NCI-H2227 (cell line): ENCODE measurements around the gene SARS1.

Source experiments
- DNase-seq: peaks from one replicate; lab custom pipeline; 2025; ENCODE audit not compliant: unreplicated experiment; lab: John Stamatoyannopoulos, UW

Gene SARS1

GRCh38 chr1:109225711-109226445 is 12.2 kb downstream of the SARS1 start:
- no peak for DNase-seq

GRCh38 chr1:109228167-109228566 is 14.4 kb downstream of the SARS1 start:
- no peak for DNase-seq

GRCh38 chr1:109229531-109230127 is 15.9 kb downstream of the SARS1 start:
- peak; percentile 92 for DNase-seq

- peak; percentile 14 for DNase-seq
These were observed 17.3 kb downstream of the SARS1 start for GRCh38 chr1:109231066-109231465.

- DNase-seq = no peak
These were observed 21.4 kb downstream of the SARS1 start for GRCh38 chr1:109235137-109235536.

GRCh38 chr1:109237512-109237911 is 23.8 kb downstream of the SARS1 start:
- DNase-seq = no peak

GRCh38 chr1:109238382-109238781 is 24.7 kb downstream of the SARS1 start:
- peak; percentile 54 for DNase-seq

- no peak for DNase-seq
These were observed 25.3 kb downstream of the SARS1 start for GRCh38 chr1:109239047-109239408.

- peak; percentile 63 for DNase-seq
These were observed 25.8 kb downstream of the SARS1 start for GRCh38 chr1:109239409-109240068.

GRCh38 chr1:109240158-109241152 is 26.7 kb downstream of the SARS1 start:
- no peak for DNase-seq

GRCh38 chr1:109241344-109241743 is 27.6 kb downstream of the SARS1 start:
- DNase-seq = no peak

GRCh38 chr1:109241841-109242345 is 28.2 kb downstream of the SARS1 start:
- DNase-seq = no peak

GRCh38 chr1:109242387-109242786 is 28.7 kb downstream of the SARS1 start:
- no peak for DNase-seq

GRCh38 chr1:109243221-109243620 is 29.5 kb downstream of the SARS1 start:
- DNase-seq = no peak

GRCh38 chr1:109243860-109244552 is 30.3 kb downstream of the SARS1 start:
- DNase-seq = no peak

- no peak for DNase-seq
These were observed 32.4 kb downstream of the SARS1 start for GRCh38 chr1:109246141-109246551.

GRCh38 chr1:109247401-109248365 is 34.0 kb downstream of the SARS1 start:
- DNase-seq = no peak

- DNase-seq = no peak
These were observed 34.7 kb downstream of the SARS1 start for GRCh38 chr1:109248444-109248796.
